ENCODE results near the gene ABTB2.

GRCh38 chr11:34397811-34398210 lies 40.0 kb upstream of the ABTB2 start:
- TF ChIP-seq ARNT (IDR thresholded peaks at IDR 0.05) (no peak), SUZ12 (IDR thresholded peaks at IDR 0.05) (no peak), FOXM1 (IDR thresholded peaks at IDR 0.05; ENCODE audit: borderline replicate concordance) (no peak), BHLHE40 (IDR thresholded peaks at IDR 0.05; ENCODE audit: borderline replicate concordance) (no peak), FOXA1 (IDR thresholded peaks at IDR 0.05) (no peak), L3MBTL2 (conservative IDR thresholded peaks at IDR 0.05) (no peak), SP1 (IDR thresholded peaks at IDR 0.05) (no peak), ELF4 (IDR thresholded peaks at IDR 0.05) (no peak), NFRKB (IDR thresholded peaks at IDR 0.05) (no peak), FOXK2 (IDR thresholded peaks at IDR 0.05) (no peak), HDGF (IDR thresholded peaks at IDR 0.05; ENCODE audit: borderline replicate concordance) (no peak)

Data from HEK293T (cell line).